GM19023 (cell line): ENCODE data around the gene SMC5.
A peak's percentile ranks its signal among the peaks of the same experiment; 100 is the strongest.
"Not testable (repeated sequence)": the region's sequence is repeated elsewhere in the genome, so short reads cannot be mapped to it uniquely, and the experiment has no call there.

Experiments
- ATAC-seq: cut with Tn5 transposase; IDR thresholded peaks from one replicate; pipeline ENCODE4 v1.9.1; 2021; ENCODE audit warnings: mild to moderate bottlenecking, moderate library complexity; ENCODE audit not compliant: unreplicated experiment

SMC5 gene

DNA sequence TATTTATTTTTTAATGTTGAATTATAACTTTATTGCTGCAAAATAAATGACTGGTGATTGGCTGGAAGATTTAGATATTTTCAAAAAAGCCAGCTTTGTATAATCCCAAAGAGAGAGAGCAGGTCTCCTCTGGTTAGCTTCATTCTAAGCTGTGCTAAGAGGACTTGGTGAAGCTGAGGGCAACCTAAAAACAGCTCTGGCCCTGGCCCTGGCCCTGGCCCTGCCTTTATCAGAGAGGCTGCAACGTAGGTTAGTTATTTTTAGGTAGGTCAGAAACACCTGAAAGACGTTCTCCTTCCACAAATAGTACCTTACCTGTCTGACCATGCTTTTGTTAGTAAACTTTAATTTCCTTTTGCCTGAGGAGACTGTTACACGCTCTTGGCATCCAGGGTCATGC, 97.0 kb downstream of the SMC5 start:
- no peak for ATAC-seq

DNA sequence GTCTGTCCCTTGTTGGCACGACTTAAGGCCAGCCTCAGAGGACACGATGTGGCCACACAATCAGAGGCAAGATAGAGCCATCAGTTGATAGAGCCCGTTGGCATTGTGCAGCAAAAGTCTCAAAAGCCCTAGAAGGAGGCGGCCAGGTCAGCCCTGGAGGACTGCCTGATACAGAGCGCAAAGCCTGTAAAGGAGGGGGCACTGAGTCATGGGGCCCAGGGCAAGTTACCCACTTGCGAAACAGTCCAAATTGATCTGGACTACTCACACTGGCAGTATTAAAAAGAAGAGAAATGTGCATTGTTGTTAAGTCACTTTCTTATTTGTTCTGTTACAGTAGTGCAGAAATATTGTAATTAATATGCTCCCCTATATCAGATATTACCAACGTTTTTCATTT, 104.2 kb downstream of the SMC5 start:
- ATAC-seq = no peak

DNA sequence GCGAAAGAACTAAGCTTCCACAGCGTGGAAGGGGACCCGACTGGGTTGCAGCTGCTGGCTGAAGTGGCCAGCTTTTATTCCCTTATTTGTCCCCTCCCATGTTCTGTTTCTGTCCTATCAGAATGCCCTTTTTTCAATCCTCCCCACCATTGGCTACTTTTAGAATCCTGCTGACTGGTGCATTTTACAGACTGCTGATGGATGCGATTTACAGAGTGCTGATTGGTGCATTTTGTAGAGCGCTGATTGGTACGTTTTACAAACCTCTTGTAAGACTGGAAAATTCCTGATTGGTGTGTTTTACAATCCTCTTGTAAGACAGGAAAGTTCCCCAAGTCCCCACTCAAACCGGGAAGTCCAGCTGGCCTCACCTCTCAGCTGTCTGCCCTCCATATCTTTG, 105.0 kb downstream of the SMC5 start:
- no peak for ATAC-seq

DNA sequence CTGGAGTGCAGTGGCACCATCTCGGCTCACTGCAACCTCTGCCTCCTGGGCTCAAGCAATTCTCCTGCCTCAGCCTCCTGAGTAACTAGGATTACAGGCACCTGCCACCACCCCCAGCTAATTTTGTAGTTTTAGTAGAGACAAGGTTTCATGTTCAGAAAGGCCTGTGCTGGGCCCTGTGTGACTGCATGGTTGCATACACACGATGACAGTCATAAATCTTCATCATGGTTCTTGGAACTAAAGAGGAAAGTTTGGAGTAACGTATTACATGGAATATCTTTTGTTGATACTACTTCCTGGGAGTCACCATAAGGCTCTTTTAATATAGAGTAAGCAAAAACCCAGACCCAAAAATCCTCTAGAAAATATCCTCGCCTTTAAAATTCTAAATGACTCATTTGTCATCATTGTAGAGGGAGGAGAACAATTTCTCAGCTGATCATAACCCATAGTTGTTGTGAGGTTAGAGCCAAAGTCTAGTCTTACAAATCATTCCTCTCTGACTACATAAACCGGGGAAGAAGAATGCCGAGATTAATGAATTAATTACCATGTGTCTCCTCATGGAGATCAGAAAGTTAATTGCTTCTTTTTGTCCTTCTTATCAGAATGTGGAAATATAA, 108.6 kb downstream of the SMC5 start:
- ATAC-seq = no peak

DNA sequence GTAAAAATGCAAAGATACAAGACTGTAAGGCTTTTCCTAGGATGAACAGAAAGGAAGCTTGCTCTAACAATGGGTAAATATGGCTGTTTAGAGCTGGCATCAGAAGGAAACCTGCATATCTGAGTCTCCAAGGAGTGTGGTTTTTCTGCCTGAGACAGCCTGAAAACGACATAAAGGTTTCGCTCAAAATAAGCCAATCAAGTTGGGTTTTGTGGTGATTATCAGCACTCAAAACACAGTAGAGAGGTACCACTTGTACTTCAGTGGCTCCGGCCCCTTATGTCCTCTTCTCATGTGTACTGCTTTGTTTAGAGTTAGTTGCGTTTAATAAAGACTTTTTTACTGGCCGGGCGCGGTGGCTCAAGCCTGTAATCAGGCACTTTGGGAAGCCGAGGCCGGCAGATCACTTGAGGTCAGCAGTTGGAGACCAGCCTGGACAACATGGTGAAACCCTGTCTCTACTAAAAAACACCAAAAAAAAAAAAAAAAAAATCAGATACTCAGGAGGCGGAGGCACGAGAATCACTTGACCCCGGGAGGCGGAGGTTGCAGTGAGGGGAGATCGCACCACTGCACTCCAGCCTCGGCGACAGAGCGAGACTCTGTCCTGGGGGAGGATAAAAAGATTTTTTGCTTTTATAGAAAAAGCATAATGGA, 116.3 kb downstream of the SMC5 start:
- ATAC-seq = no peak

DNA sequence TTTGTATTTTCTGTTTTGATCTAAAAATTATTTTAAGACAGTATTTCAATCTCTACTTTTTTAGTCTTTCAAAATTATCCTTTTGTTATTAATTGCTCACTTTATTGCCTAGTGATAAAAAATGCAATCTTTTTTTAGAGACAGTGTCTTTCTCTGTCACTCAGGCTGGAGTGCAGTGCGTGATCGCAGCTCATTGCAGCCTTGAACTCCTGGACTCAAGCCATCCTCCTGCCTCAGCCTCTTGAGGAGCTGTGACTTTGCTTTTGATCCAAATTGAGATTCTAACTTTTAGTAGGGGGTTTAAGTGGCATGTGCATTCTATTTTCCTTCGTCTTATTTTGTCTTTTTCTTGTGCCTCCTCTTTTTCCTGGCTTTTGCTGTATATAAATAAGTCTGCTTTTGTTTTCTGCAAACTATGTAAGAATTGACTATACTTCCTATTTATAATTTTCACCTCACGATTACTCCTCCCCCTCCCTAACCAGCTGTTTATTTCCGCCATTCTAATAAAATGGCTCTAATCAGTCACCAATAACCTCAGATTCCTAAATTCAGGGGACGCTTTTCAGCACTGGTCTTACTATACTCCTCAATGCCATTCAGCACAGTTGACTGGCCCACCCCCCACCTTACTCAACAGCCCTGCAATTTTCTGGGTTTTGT, 123.4 kb downstream of the SMC5 start:
- ATAC-seq = no peak

DNA sequence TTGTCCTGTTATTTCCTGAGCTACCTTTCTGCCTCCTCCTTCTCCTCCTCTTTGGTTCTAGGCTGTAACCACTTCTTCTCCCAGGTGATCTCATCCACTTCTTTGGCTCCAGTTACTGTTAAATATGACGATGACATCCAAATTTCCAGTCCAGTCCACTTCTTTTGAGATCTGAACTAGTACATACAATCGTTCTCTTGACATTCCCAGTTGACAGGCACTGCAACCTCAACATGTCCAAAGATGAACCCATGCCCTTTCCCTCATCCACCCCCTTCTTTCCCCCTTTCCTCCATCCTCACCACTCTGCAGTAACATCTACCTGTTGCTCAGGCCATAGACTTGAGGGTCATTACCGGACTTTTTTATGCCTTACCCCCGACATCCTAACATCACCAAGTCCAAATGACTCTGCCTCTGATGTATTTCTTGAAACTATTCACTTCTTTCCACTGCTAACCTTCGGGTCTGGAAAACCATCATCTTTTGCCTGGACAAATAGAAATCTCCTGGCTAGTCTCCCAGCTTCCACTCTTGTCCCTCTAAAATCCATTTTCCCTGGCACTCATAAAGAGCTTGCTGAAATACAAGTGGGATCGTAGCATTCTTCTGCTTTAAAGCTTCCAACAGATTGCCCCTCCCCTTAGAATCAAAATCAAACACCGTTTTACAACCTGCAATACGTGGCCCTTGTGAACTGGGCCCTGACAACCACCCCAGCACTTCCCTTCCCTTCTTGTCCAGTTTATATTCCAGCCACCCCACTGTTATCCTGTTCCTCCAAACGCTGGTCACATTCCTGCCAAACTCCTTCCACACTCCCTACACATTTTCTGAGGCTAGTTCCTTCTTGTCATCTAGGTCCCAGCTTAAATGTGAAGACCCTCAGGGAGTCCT, 124.2 kb downstream of the SMC5 start:
- ATAC-seq = no peak

DNA sequence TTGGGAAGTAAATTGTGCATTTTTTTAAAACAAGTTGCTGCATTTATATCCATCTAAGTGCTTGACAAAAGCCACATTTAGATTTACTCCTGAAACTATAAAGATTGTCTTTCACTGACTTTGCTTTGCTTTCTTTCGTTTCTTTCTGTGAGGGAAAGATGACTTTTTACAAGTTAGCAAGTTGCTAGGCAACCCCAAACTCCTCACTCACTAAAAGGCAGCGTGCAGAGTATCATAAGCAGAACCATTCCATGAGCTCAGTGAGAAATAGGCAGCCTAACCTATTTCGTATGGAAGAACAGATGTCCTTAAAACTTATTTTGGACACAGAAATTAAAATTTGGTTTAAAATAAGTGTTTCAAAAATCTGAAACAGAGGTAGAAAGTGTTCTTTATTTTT, 126.6 kb downstream of the SMC5 start:
- no peak for ATAC-seq

DNA sequence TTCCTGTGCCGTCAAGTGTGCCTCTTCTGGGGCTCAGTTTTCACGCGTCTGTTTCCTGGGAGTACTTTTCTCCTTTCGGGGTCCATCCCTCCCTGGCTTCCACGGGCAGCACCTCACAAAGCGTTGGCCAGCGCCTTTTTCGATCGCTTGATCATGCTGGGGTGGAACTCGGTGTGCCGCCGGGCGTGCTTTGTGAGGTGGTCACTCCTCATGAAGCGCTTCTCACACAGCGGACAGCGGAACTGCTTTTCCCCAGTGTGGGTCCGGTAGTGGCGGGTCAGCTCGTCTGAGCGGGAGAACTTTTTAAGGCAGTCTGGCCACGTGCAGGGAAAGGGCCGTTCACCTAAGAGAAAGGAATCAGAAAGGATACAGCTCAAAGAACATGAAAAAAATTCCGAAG, 128.9 kb downstream of the SMC5 start:
- ATAC-seq = no peak

DNA sequence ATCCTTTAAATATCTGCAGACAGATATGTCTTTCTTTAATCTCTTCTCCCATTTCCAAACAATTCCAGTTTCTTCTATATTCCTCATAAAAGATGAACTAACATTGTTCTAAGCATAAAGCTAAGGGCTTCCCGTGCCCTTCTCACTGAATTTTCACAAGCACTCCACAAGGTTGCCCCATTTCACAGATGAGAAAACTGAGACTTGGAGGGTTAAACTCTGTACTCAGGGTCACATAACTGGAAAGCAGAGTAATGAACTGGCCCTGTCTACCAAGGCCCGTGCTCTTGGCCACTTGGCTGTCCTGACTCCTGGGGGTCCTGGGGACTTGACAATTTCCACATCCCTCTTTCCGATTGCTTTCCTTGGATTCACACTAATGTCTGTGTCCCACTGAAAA, 130.4 kb downstream of the SMC5 start:
- no peak for ATAC-seq

DNA sequence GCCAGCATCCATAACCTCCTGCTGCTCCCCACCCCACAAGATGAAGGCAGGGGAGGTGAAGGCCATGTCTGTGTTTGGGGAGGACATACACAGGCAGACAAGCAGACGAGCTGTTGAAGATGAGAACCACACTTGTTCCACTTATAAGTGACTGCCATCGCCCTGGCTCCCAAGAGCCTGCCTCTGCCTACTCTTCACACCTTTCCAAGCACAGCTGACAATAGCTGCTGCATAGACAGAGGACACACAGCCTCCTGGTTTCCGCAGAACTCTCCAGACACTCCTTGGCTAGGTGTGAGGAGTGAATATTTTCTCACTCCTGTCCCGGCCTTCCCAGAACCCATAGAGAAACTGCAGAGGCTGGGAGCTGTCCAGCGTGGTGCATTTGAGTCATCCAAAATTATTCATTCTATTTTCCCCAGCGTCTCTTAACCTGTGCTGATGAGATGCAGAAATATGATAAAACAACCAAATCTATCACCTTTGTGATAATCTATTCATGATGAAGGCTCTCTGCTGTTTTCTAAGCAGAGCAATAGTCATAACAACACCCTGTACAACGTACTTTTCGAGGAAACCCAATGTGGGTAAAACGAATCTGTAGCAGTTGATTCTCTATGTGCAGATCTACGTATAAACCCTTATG, 131.0 kb downstream of the SMC5 start:
- ATAC-seq = no peak

DNA sequence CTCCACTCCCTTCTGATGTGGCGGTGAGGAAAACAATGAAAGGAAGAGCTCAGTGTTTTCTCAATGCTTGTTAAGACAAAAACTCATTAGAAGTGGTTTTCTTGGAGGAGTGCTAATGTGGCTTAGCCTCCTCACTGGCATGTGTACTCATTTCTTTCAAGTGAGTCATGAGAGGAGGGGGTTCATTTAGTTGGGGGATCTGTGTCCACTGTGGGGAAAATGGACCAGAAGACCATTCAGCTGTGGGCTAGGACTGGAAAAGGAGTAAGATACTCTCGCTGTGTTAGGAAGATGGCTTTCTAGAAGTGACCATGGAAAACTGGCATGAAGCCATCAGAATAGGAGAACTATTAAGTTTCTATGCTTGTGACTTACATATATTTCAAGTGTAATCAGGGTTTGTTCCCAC, 132.2 kb downstream of the SMC5 start:
- no peak for ATAC-seq

DNA sequence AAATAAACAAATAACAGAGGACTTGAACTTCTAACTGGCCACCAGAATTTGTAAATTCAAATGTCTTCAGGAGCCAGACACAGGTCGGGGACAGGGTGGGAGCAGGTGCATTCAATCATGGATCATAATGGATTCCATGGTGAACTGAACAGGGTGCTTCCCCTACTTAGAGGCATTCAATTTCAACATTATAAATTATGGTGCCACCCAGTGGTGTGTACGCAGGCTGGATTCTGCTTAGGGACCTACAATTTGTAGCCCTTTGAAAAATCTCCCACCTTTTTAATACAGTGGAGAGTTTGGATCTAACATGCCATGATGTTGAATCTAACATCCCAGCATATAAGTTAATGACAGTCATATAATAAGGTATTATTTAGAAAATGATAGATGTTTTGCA, 133.4 kb downstream of the SMC5 start:
- ATAC-seq = no peak

DNA sequence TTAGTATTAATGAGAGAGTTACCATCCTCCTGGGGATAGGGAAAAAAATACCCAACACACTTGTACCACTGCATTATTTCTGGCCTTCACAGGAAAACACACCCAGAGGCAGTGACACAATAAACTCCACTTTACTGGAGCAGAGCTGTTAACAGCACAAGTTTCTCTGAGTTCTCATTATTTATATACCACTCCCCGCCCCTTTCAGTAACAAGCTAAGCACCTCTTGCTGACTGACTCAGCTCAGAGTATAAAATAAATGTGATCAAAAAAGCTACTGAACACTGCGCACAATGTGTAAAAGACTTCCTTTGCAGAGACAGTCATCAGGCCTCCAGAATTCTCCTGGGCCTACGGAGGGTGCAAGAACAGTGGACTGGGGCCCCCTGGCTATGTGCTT, 134.1 kb downstream of the SMC5 start:
- ATAC-seq = no peak

DNA sequence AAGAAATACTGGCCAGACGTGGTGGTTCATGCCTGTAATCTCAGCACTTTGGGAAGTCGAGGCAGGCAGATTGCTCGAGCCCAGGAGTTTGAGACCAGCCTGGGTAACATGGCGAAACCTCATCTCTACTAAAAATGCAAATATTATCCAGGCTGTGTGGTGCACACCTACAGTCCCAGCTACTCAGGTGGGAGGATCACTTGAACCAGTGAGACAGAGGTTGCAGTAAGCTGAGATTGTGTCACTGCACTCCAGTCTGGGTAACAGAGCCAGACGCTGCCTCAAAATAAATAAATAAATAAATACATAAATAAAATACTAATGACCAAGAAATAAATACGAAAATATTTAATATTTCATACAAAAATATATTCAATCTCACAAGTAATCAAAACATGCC, 136.9 kb downstream of the SMC5 start:
- ATAC-seq = no peak

DNA sequence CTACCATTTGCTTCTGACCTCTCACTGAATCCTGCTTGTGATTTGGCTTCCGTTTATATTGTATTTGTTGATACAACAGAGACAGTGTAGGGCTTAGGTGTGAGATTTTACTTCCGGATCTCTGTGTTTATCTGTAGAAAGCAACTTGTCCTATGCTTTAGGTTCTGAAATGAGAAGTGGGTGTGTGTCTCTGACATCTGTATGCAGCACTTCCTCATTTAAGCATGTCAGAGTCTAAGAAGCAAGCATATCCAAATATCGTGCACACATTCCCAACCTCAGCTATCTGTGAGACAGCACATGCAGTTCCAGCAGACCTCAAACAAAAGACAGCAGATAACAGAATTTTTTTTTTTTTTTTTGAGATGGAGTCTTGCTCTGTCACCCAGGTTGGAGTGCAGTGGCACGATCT, 139.4 kb downstream of the SMC5 start:
- ATAC-seq = peak; percentile 98

DNA sequence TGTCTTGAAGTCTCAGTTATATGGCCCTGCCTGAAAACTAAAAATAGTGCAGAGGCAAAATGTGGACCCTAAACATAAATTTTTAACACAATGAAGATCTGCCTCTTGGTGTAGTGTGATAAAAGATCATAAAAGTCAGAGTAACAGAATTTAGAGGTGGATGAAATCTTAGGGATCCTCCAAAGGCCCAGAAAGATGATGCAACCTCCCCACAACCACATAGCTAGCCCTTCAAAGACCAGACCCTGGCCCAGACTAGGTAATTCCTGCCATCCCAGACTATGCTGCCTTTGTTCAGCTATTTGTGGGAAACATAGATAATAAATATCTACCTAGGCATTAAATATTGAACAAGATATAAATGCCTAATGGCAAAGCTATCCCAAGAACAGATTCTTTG, 140.4 kb downstream of the SMC5 start:
- ATAC-seq = no peak

DNA sequence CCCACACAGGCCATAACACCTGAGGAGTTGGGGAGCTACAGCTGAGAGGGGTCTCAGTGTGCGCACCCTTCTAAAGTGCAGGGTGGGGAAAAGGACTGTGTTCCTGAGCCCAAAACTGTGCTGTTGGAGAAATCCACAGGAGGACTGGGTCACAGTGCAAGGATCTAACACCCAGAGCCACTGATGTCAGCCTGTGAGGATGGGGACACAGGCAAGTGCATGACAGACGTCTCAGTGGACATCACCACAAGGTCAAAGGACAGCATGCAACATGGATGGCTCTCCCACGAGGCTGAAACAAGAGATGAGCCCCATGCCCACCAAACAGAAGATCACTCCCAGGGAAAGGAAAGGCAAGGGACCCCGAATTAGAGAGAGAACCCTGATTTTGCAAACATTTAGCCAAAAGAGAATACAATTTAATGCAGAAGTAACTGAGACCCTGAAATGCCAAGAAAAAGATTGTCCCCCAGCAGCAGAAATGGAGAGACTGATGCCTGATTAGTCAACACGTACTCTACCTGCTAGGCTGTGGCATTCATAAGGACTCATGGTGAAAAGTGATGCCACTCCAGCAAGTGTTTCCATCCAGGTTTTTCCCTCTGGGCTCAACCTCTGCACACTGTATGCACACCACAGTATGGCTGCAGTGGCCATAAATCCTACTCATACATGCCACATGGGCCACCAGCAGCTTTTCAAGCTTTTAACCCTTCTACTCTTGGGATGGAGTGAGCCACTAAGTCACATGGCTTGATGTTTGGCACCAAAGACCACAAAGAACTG, 141.5 kb downstream of the SMC5 start:
- no peak for ATAC-seq

DNA sequence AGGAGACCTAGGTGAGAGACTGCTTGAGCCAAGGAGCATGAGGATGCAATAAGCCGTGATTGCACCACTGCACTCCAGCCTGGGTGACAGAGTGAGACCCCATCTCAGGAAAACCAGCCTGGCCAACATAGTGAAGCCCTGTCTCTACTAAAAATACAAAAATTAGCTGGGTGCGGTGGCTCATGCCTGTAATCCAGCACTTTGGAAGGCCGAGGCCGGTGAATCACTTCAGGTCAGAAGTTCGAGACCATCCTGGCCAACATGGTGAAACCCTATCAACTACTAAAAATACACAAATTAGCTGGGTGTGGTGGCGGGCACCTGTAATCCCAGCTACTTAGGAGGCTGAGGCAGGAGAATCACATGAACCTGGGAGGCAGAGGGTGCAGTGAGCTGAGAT, 142.5 kb downstream of the SMC5 start:
- ATAC-seq = not testable (repeated sequence)

DNA sequence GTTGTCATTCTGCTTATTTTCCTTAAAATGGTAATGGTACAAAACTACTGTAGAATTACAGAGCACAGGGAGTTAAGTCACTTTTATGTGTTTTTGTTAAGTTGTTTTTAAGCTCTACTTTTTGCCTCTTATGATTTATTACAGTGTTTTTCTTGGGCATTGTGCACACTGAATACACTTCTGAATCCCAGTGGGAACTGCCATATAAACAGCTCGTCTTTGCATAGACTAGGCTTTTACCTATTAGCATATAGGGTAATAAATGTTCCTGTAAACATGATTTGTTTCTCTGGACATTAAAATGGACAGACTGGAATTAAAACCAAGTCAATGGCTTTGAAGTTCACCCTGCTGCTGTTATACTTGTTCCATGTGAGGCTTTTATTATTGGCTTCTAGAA, 143.4 kb downstream of the SMC5 start:
- ATAC-seq = no peak
